HL-60 (cell line): Measurements from ENCODE around the gene SHISA4.

Source experiments
- CTCF ChIP-seq: IDR thresholded peaks from one replicate; pipeline ENCODE4 v1.5.1; 2011; ENCODE audit warnings: low read length, control low read depth, inconsistent platforms; ENCODE audit not compliant: insufficient read depth
- GABPA ChIP-seq: IDR thresholded peaks from 2 replicates; pipeline ENCODE4 v1.6.1; 2012; ENCODE audit warnings: low read depth
- POLR2AphosphoS5 ChIP-seq: IDR thresholded peaks from 2 replicates; pipeline ENCODE4 v1.6.1; 2012; ENCODE audit warnings: low read depth
- REST ChIP-seq: IDR thresholded peaks from 2 replicates; pipeline ENCODE4 v1.6.1; 2012; ENCODE audit warnings: low read depth; ENCODE audit not compliant: insufficient replicate concordance
- SPI1 ChIP-seq: IDR thresholded peaks from 2 replicates; pipeline ENCODE4 v1.6.1; 2012; ENCODE audit warnings: low read depth, mild to moderate bottlenecking, borderline replicate concordance

GRCh38 chr1:201892211-201892610, 3.5 kb downstream of the SHISA4 start:
- TF ChIP-seq CTCF (no peak), REST (no peak), POLR2AphosphoS5 (no peak), GABPA (no peak), SPI1 (no peak)
